Lower leg skin (tissue), 4 donors: ENCODE data around the gene PHF12. TPM values are rescaled to one million over a fixed set of nuclear protein-coding genes. Genes with fewer than 3 reads are reported as not detected.

Source experiments
- DNase-seq, 2 donors: peaks; one replicate each; pipeline ENCODE4 v3.0.0-alpha.2; 2019; ENCODE audit warnings: low spot score in 2 of 2
- H3K4me3 ChIP-seq: fragments of 200-600 bp; sonication (generic); 2 replicates; pipeline ENCODE4 v1.5.1; 2017; ENCODE audit warnings: mild to moderate bottlenecking, low read depth; ENCODE audit not compliant: poor library complexity, severe bottlenecking
- POLR2A ChIP-seq, 2 donors: fragments of 450-650 bp; IDR thresholded peaks; one replicate each; pipeline ENCODE4 v1.6.1; 2016 to 2017; ENCODE audit warnings: antibody characterized with exemption in 2 of 2, mild to moderate bottlenecking in 1 of 2, moderate library complexity in 1 of 2
- WGBS, 2 donors: methylation state at CpG; one replicate each; pipeline ENCODE4 v1.1.5; 2018; 5-methylcytosine and 5-hydroxymethylcytosine counted together
- intact Hi-C: fragments of 100-400 bp; cut with DNase I; formaldehyde crosslinking; loops from one replicate; pipeline ENCODE4 v1.15.0; 2023; ENCODE audit warnings: low total_unique reads
- total RNA-seq, 4 donors: library from RNA; depleted of rRNA; stranded (reverse); fragments of >200 nt; gene quantifications; one replicate each; pipeline ENCODE4 v1.1.0, GENCODE V29; 2016
- TF ChIP-seq, protein P1 (sequence below), 3 donors: fragments of 450-650 bp; IDR thresholded peaks; one replicate each; pipeline ENCODE4 v1.5.1; 2016; ENCODE audit warnings: antibody characterized with exemption in 3 of 3, mild to moderate bottlenecking in 3 of 3, moderate library complexity in 2 of 3

Gene PHF12
- total RNA-seq, 4 donors from 2014 or later, result 24.4 to 52.9 (median 42.7) TPM

DNA sequence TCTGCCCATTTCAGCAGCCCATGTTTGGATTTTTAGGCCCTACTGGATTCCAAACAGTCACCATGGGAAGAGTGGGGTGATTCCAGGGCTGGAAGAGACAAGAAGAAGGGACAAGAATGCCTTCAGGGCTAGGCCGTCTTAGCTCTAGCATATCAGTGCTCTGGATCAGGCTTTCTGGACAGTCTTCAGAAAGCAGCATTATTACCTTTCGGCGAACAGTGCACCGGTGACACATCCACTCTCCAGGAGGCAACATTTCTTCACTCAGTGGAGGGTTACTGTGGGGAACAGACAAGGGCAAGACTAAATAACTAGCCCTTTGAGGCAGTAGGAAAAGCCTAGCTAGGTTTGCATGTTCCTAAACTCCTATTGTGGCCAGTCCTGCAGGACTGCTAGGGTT is 24.5 kb downstream of the PHF12 start:
- 77 to 94% methylated on average over 4 of the region's 4 CpGs for WGBS, 2 donors
- intact Hi-C loops, result no loop called here
- no peak for DNase-seq
- no peak overlapping the region for H3K4me3 ChIP-seq
- TF ChIP-seq, protein P1, sequence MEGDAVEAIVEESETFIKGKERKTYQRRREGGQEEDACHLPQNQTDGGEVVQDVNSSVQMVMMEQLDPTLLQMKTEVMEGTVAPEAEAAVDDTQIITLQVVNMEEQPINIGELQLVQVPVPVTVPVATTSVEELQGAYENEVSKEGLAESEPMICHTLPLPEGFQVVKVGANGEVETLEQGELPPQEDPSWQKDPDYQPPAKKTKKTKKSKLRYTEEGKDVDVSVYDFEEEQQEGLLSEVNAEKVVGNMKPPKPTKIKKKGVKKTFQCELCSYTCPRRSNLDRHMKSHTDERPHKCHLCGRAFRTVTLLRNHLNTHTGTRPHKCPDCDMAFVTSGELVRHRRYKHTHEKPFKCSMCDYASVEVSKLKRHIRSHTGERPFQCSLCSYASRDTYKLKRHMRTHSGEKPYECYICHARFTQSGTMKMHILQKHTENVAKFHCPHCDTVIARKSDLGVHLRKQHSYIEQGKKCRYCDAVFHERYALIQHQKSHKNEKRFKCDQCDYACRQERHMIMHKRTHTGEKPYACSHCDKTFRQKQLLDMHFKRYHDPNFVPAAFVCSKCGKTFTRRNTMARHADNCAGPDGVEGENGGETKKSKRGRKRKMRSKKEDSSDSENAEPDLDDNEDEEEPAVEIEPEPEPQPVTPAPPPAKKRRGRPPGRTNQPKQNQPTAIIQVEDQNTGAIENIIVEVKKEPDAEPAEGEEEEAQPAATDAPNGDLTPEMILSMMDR (IDR thresholded peaks at IDR 0.05), result no peak
- TF ChIP-seq POLR2A (IDR thresholded peaks at IDR 0.05), result no peak

DNA sequence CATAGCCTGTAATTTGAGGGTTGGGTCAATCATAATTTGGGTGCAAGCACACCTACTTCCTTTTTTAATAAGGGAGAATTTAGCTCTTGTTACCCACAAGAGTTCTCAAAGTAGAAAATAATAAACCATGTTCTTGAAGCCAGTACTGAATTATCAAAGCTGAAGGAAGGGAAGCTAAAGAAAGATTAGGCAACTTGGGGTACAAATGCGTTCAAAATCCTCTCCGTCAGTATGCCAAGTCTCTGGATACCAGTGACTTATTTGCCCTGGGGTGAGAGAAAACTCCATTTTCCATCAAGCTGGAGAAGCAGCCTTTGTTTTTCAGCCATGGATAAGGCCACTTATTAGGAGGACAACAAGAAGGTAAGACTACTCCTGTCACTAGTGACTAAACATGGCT is 25.0 kb downstream of the PHF12 start:
- H3K4me3 ChIP-seq, result no peak overlapping the region
- intact Hi-C loops, result no loop called here
- DNase-seq, result no peak
- WGBS, 2 donors, result 69 to 77% methylated on average over 2 of the region's 2 CpGs
- TF ChIP-seq, protein P1 (IDR thresholded peaks at IDR 0.05), result no peak
- TF ChIP-seq POLR2A (IDR thresholded peaks at IDR 0.05), result no peak

DNA sequence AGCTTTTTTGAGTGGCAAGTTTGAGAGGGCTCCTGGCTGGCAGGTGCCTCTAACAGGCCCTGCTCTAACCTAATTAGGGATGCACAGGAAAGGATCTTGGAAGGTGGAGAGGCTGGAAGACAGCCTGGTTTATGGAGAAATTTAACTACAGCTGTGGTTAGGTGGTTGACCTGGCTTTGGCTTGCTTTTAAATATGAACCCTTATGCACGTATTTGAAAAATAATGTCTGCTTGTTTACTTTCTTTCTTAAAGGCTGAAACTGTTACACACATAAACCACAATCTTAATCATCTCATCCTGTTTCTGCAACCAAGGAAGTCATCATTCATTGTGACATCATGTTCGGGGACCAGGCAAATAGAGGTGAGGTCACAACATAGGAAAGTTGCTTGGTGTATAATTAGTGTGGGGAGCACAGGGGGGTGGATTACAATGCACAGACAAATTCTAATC is 25.4 kb downstream of the PHF12 start:
- no peak for TF ChIP-seq POLR2A (IDR thresholded peaks at IDR 0.05)
- TF ChIP-seq, protein P1 (IDR thresholded peaks at IDR 0.05), result no peak
- DNase-seq, result no peak
- intact Hi-C loops, result no loop called here
- no peak overlapping the region for H3K4me3 ChIP-seq
- WGBS, 2 donors, result 46 to 48% methylated on average over 2 of the region's 2 CpGs

DNA sequence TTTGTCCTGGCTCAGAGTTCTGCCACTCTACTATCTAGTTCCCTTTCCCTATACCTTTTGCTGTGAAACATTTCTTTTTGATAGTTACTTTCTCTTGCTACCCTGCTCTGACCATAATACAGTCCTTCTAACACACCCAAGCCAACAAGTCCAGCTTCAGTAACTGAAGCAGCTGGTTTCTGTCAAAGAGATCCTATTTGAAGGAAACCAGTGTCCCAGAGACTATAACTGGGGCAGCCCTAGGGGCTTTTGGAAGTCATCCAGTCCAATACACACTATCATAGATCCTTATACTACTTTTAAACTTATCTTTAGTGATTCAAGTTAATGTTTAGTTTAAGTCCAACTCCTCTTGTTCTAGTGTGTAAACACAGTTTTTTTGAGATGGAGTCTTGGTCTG is 31.1 kb downstream of the PHF12 start:
- no peak for DNase-seq
- TF ChIP-seq POLR2A (IDR thresholded peaks at IDR 0.05), result no peak
- TF ChIP-seq, protein P1 (IDR thresholded peaks at IDR 0.05), result no peak

DNA sequence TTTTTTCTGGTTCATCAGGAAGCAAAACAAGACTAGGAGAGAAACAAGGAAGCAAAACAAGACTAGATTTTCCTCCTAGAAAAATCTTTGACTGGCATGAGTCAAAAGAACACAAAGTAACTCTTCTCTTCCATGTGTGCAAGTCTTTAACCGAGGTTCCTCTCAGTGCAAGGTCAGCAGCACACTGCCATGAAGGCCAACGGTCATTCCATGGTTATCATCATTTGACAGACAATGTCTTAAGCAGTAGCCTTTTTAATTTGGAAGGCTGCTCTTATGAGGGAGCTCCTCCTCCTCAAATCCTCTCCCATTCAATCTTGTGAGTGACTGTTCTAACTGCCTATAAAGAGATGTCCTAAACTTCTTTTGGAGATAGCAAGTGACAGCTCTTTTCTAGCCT is 33.0 kb downstream of the PHF12 start:
- intact Hi-C loops, result loop anchor here (5.0 kb wide), 1 partner anchor 156 kb away; no protein-coding TSS in a partner anchor
- H3K4me3 ChIP-seq, result no peak overlapping the region
- no peak for DNase-seq
- TF ChIP-seq, protein P1 (IDR thresholded peaks at IDR 0.05), result no peak
- TF ChIP-seq POLR2A (IDR thresholded peaks at IDR 0.05), result no peak
- WGBS, 2 donors, result 57 to 73% methylated on average over 2 of the region's 2 CpGs

More for the DNA sequence above, 31.1 kb downstream of the PHF12 start:
- no peak overlapping the region for H3K4me3 ChIP-seq
- intact Hi-C loops, result no loop called here

DNA sequence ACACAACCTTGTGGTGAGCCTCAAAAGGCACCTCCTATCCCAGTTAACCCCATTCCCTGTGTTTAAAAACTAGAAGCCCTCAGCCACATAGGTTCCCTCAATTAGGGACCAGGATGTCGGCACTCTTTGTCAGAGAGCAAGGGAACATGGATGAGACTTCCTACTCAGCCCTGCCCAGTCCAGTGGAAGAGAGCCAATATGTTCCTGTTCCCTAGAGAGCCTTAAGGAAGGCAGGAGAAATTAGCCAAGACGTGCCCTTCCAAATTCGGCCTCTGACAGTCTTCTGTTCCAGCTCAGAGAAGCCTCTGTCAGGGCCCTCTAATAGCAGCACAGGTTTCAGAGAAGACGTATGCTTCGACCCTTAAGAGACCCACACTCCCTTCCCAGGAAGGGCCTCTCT is 33.9 kb downstream of the PHF12 start:
- H3K4me3 ChIP-seq, result no peak overlapping the region
- WGBS, 2 donors, result 47 to 60% methylated on average over 5 of the region's 5 CpGs
- no peak for DNase-seq
- TF ChIP-seq, protein P1 (IDR thresholded peaks at IDR 0.05), result no peak
- TF ChIP-seq POLR2A (IDR thresholded peaks at IDR 0.05), result no peak
- intact Hi-C loops, result loop anchor here (5.0 kb wide), 1 partner anchor 155 kb away; no protein-coding TSS in a partner anchor
